CD4-positive, alpha-beta T cell treated with Interleukin-1 beta for 1 hour (primary cell): ENCODE measurements around the gene ZNF772.
"Not testable (repeated sequence)": the region's sequence is repeated elsewhere in the genome, so short reads cannot be mapped to it uniquely, and the experiment has no call there.

Source experiments
- DNase-seq, 2 donors: peaks; one replicate each; pipeline ENCODE4 v3.0.0-alpha.2; 2020 to 2022

ZNF772 gene

GRCh38 chr19:57477191-57478008 lies at the start of gene ZNF772:
TSS of gene ZNF772 (minus strand) at chr19:57477566. CDS start at chr19:57477309, 257 bp downstream.
- peak; percentile 92 to 93 for DNase-seq

- not testable (repeated sequence) for DNase-seq
Observed at GRCh38 chr19:57518021-57518420, 40.7 kb upstream of the ZNF772 start.

- DNase-seq, result no peak
Observed at GRCh38 chr19:57515255-57515654, 37.9 kb upstream of the ZNF772 start.

- DNase-seq, result no peak
Observed at GRCh38 chr19:57512845-57513244, 35.5 kb upstream of the ZNF772 start.

GRCh38 chr19:57511484-57511883 lies 34.1 kb upstream of the ZNF772 start:
- DNase-seq, result no peak

GRCh38 chr19:57506163-57506562 lies 28.8 kb upstream of the ZNF772 start:
- DNase-seq, result no peak

- not testable (repeated sequence) for DNase-seq
Observed at GRCh38 chr19:57500400-57500799, 23.0 kb upstream of the ZNF772 start.

- DNase-seq, result peak; percentile 96 to 97
Observed at GRCh38 chr19:57499680-57500395, 22.5 kb upstream of the ZNF772 start, which contains the start of gene ZNF773. TSS of gene ZNF773 (plus strand) at chr19:57499938. CDS start at chr19:57500081, 143 bp downstream.

- not testable (repeated sequence) for DNase-seq
Observed at GRCh38 chr19:57499332-57499679, 21.9 kb upstream of the ZNF772 start.

GRCh38 chr19:57488299-57488644 lies 10.9 kb upstream of the ZNF772 start:
- not testable (repeated sequence) for DNase-seq

- peak; percentile 94 for DNase-seq
Observed at GRCh38 chr19:57487477-57488298, 10.3 kb upstream of the ZNF772 start, which contains the start of gene ZNF419. TSS of gene ZNF419 (plus strand) at chr19:57487750. CDS start at chr19:57487951, 201 bp downstream.

- DNase-seq, result no peak
Observed at GRCh38 chr19:57473646-57474045, 3.7 kb downstream of the ZNF772 start.

- DNase-seq, result no peak
Observed at GRCh38 chr19:57466489-57466888, 10.9 kb downstream of the ZNF772 start.

- peak in 1 of 2 donors; percentile 47 for DNase-seq
Observed at GRCh38 chr19:57465680-57466381, 11.5 kb downstream of the ZNF772 start.

- DNase-seq, result no peak
Observed at GRCh38 chr19:57452307-57452706, 25.1 kb downstream of the ZNF772 start.

- DNase-seq, result no peak
Observed at GRCh38 chr19:57443121-57443696, 34.2 kb downstream of the ZNF772 start.

- no peak for DNase-seq
Observed at GRCh38 chr19:57441979-57442752, 35.2 kb downstream of the ZNF772 start.

- no peak for DNase-seq
Observed at GRCh38 chr19:57438925-57439324, 38.4 kb downstream of the ZNF772 start.

GRCh38 chr19:57437931-57438330 lies 39.4 kb downstream of the ZNF772 start:
- no peak for DNase-seq

- no peak for DNase-seq
Observed at GRCh38 chr19:57436417-57436816, 40.9 kb downstream of the ZNF772 start.
